22Rv1 (cell line): ENCODE measurements around the gene RERE.

Experiments
- CTCF ChIP-seq: fragments of 450-650 bp; IDR thresholded peaks from 2 replicates; pipeline ENCODE4 v1.5.1; 2017; ENCODE audit warnings: mild to moderate bottlenecking
- ZFX ChIP-seq: fragments of 450-650 bp; IDR thresholded peaks from 2 replicates; pipeline ENCODE4 v1.6.1; 2017; ENCODE audit warnings: antibody characterized with exemption, borderline replicate concordance

GRCh38 chr1:8378981-8379470, 438.4 kb downstream of the RERE start:
- TF ChIP-seq CTCF (no peak), ZFX (no peak)
